GM19023 (cell line): ENCODE measurements around the gene SNRNP25.
"Not testable (repeated sequence)": the region's sequence is repeated elsewhere in the genome, so short reads cannot be mapped to it uniquely, and the experiment has no call there.

Experiments used
- ATAC-seq: cut with Tn5 transposase; IDR thresholded peaks from one replicate; pipeline ENCODE4 v1.9.1; 2021; ENCODE audit warnings: mild to moderate bottlenecking, moderate library complexity; ENCODE audit not compliant: unreplicated experiment

Gene SNRNP25

DNA sequence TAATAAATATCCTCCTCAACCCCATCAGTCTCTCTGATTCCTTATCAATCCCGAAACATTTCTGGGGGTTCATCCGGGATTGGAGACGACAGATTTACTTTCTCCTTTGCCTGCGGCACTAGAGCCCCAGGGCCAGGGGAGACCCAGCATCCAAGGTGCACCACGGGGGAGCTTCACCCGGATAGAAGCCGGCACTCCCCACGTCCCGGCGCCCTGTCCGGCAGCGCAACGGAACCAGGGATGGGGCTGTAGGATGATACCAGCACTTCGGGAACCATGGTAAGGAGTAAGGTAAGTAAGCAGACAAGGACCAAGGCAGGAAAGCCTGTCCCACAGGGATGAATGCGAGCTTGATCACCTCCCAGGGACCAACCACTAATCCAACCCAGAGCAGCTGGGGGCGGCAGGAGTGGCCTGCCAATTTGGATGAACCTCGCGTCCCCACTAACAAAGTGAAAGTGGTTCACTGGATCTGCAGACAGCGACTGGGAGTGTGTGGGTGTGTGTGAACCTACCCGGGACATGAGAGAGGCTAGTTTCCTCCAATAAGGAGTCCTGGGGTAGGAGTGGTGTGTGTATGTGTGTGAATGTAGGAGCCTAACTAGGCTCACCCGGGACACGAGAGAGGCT lies 12.1 kb upstream of the SNRNP25 start:
- ATAC-seq = no peak

DNA sequence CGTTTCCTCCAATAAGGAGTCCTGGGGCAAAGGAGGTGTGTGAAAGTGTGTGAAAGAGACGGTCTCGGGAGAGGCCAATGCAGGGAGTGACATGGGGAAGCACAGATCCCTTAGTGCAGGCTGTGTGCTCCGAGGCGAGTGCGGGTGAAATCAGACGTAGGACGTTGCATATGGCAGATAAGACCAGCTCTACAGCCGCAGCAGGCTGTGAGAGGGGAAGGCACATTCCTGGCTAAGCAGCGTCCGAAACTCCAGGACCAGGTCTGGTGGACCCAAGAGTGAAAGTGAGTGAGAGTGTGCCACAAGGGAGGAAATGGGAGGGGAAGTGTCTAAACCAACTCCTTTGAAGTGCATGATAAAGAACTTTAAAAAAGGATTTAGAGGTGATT lies 11.6 kb upstream of the SNRNP25 start:
- ATAC-seq = no peak

DNA sequence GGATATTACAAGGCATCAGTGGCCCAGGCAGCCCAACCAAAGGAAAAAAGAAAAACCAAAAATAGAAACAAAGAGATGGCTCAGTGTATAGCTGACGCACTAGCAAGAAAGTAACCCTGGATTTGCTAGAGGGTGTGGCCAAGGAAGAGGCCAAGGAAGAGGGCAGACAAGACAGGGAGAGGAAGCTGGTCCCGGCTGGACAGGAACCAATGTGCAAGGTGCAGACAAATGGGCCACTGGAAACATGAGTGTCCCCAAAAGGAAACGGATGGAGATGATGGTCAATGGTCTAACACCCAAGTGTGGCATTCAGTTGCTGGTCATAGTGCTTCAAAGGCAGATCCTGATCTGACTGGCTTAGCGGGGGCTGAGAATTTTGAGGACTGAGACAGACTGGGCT lies 10.9 kb upstream of the SNRNP25 start:
- no peak for ATAC-seq

DNA sequence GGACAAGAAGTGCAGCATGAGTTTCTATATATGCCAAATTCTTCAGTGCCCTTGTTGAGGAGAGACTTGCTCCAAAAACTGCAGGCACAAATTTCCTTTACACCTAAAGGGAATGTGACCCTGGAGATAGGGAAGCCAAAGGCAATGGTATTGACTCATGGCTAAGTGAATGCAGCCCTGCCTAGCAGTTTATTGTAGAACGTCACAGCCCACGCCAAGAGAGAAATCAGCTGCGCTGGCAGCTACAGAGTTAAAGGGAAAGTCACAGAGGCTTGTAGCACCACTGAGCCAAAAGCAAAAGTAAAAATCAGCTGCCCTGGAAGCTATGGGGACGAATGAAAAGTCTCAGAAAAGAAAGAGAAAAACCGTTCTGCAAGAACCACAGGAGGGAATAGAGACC lies 10.3 kb upstream of the SNRNP25 start:
- ATAC-seq = no peak

DNA sequence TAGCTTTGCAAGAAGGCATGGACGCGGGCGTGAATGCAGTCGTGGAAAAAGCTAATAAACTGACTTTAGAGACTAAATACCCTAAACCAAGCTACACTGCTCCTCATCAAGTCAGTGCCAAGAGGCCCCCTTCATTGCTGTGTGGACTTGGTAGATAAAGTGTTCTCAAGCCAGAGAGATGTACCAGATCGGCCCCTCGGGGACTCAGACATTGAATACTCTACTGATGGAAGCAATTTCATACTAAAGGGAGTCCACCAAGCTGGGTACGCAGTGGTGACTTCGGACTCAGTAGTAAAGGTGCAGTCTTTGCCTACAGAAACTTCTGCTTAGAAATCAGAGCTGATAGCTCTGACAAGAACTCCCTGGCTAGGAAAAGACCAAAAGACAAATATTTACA lies 9.0 kb upstream of the SNRNP25 start:
- ATAC-seq = no peak

DNA sequence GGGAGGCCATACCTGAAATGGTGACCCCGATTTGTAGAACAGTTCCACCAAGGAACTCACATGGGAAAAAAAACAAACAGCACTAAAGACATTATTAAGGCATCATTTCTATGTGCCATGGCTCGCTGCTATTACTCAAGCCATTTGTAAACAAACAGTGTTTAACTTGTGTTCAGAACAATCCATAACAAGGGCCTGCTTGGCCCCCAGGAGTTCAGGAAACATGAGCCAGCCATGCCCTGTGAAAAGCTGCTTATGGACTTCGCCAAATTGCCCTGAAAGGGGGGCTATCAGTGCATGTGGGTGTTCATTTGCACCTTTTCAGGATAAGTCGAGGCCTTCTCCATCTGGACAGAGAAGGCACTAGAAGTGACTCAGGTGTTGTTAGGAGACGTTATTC lies 8.2 kb upstream of the SNRNP25 start:
- no peak for ATAC-seq

DNA sequence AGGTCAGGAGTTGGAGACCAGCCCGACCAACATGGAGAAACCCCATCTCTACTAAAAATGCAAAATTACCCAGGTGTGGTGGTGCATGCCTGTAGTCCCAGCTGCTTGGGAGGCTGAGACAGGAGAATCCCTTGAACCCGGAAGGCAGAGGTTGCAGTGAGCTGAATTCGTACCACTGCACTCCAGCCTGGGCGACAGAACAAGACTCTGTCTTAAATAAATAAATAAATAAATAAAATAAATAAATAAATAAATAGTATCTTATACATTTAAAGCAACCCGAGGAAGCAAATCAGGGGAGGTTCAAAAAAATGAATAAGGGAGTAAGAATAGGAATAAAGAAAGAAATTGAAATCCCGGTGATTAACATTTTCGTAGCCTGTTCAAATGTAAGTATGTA lies 7.1 kb upstream of the SNRNP25 start:
- not testable (repeated sequence) for ATAC-seq

DNA sequence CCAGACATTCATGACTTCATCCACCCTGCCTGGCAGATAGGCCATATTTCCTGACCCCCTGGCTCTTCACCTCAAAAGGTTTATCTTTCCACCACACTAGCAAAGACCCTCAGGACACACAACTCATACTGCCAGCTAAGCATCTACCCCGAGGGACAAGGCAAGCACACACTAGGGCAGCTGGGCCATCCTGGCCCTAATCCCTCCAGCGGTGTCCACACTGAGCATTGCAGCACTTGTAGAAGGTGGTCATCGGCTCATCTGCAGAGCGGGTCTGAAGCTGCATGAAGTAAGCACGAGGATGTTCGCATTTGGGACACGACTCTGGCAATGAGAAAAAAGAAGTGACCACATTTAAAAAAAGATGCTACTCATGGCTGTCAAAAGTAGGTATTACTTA lies 6.4 kb upstream of the SNRNP25 start:
- no peak for ATAC-seq

DNA sequence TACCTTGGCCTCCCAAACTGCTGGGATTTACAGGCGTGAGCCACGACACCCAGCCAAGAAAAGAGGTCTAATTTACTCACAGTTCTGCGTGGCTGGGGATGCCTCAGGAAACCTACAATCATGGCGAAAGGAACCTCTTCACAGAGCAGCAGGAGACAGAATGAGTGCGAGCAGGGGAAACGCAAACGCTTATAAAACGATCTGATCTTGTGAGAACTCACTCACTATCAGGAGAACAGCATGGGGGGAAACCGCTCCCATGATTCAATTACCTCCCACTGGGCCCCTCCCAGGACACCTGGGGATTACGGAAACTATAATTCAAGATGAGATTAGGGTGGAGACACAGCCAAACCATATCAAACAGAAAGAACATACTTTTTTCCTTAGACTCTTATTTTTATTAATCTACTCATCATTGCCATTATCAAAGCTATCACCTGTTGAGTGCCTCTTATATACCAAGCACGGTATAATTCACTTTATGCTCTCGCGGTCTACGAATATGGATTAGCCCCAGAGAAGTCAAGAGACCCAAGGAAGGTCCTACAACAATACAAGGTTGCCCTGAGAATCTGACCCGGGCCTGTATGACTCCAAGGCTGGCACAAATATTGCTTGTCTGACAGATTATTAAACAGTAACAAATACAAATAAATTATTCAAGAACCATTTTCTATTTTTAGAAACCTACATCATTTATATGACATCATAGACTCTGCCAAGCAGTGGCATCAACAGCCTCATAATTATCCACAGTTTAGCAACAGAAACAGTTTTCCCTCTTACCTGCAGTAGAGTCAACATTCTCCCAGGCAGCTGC lies 2.6 kb upstream of the SNRNP25 start:
- ATAC-seq = no peak

DNA sequence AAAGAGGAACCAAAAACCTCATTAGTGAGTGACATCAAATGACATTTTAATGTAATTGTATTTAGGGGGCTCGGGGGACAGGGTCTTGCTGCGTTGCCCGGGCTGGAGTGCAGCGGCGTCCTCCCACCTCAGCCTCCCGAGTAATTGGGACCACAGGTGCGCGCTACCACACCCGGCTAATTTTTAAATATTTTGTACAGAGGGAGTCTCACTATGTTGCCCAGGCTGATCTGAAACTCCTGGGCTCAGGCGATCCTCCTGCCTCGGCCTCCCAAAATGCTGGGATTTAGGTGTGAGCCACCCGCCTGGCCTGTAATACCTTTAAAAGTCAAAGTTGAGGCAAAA lies 581 bp downstream of the SNRNP25 start:
- no peak for ATAC-seq

DNA sequence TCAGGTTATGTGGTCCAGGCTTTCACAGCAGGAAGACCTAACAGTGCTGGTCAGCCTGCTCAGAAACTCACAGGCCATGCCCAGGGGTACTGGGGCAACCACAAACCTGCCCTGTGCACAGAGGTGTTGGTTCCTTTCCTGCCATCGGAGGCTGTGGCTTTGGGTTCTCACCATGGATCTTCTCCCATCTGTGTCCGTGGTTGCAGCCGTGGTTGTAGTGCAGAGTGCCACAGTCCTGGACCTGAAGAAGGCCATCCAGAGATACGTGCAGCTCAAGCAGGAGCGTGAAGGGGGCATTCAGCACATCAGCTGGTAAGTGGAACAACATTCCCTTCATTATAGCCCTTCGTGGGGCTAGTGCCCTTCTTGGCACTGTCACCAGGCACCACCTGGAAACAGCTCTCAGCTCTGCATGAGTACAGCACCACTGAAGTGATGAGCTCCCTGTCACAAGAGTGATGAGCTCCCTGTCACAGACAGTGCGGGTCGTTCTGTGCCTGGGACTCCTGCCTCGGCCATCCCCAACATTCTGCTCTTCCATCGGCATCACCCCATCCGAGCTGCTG lies 2.0 kb downstream of the SNRNP25 start:
- no peak for ATAC-seq

DNA sequence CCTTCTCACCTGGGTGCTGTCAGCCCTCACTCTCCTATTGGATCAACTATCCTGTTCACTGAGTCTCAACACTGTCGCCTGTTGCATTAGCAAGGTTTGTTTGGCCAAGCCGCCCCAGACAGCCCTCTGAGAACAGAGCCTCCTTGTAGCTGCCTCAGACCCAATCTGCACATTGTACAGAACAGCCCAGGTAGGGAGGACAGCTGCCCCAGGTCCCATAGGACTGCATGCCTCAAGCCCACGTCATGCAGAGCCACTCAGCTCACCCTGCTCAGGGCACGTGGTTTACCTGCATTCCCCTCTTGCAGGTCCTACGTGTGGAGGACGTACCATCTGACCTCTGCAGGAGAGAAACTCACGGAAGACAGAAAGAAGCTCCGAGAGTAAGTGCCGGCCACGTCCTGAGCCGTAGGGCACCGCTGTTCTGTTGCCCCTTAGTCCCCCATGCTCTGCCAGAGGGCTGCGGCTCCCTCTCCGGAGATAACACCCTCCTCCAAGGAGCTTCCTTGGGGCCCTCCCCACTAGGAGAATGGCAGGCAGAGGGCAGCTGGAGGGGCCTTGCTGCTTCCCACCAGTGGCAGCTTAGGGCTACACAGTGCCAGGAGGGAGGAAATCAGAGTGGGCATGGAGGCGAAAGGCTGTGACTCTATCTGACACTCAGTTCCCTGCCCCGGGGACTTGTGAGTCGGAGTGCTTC lies 2.8 kb downstream of the SNRNP25 start:
- no peak for ATAC-seq

DNA sequence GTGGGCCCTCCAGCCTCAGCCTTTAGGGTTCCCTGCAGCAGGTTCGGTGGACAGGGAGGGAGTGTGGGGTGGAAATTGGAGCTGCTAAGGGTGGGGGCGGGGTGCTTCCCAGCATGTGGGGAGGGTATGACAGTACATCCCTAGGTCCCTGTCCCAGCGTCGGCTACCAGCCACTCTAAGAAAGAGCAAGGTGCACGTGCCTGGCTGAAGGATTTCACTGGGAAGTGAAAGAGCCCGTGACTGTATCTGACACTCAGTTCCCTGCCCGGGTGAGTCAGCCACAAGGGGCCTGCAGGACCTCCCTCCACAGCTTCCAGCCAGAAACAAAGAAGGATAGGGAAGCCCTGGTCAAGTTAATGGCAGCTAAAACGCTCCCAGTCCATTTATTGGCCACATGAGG lies 4.1 kb downstream of the SNRNP25 start:
- no peak for ATAC-seq

DNA sequence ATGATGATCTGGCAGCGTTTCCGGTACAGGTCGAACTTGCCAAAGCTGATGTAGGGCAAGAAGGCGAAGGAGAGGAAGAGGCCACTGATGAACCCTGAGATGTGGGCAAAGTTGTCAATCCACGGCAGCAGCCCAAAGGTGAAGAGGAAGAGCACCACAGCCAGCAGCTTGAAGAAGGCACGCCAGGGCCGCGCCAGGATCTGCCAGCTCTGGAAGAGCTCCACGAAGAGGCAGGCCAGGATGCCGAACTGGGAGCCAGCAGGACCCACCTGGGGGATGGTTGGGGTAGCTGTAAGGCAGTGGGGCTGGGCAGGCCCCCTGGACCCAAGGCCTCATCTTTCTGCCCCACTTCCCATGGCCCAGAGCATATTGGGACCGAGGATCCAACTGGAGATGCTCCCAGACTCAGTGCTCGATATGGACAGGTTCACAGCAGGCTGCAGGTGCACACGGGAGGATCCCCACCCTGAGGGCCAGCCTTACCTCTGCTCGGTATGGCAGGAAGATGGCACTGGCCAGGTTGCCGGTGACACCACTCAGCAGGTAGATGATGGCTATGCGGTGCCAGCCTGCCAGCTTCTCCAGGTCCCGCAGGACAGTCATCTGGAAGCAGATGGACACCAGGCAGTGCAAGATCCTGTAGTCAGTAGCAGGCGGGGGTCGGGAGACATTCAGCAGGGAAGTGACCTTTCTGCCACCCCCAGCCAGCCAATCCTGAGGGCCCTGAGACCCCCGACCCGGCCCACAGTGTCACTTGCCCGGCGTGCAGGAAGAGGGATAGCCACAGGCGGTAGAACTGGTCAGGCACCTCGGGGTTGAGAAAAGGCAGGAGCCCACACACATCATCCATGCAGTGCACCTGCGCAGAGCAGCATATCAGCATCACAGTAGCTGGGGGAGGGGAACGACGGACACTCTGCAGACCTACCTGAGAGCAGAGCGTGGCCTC lies 5.1 kb downstream of the SNRNP25 start:
- ATAC-seq = no peak

DNA sequence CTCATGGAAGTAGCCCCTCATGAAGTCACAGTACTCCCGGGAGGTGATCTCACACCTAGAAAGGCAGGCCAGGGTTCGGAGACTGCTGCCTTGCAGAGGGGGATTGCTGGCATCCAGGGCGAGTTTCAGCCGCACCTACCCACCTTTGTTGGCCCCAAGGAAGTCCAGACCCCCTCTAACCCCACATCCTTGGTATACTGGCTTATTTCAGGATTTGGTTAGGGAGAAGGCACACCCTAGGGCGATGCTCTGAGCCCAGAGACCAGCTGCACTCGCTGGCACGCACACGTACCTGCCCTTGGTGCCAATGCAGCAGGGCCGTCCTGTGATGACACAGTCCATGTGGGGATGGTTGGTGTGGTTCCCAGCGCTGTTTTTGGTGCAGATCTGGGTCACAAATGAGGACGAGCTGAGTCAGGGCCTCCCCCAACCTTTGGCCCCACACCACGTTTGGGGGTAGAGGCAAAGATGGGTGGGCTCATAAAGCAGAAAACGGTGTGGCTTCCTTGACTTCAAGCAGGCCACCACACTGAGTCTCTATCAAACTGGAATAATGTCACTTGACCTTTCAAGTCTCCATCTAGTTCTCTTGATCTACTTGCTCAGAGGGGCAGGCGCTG lies 5.9 kb downstream of the SNRNP25 start:
- no peak for ATAC-seq

DNA sequence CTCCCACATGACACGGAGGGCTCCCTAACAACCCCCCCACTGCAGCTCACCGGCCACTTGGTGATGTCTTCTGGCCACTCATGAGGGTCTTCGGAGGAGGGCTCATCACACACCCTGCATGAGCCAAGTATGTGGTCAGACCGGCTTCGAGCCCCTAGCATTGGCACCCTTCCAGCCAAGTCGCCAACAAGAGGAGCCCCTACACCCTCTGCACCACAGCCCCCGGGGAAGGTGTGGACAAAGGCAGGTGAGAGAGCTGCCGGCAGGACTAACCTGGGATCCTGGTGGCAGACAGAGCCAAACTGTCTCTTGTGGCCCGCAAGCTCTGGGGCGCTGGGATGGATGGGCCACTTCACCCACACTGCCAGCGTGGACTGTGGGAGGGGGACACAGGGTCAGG lies 6.5 kb downstream of the SNRNP25 start:
- ATAC-seq = no peak

DNA sequence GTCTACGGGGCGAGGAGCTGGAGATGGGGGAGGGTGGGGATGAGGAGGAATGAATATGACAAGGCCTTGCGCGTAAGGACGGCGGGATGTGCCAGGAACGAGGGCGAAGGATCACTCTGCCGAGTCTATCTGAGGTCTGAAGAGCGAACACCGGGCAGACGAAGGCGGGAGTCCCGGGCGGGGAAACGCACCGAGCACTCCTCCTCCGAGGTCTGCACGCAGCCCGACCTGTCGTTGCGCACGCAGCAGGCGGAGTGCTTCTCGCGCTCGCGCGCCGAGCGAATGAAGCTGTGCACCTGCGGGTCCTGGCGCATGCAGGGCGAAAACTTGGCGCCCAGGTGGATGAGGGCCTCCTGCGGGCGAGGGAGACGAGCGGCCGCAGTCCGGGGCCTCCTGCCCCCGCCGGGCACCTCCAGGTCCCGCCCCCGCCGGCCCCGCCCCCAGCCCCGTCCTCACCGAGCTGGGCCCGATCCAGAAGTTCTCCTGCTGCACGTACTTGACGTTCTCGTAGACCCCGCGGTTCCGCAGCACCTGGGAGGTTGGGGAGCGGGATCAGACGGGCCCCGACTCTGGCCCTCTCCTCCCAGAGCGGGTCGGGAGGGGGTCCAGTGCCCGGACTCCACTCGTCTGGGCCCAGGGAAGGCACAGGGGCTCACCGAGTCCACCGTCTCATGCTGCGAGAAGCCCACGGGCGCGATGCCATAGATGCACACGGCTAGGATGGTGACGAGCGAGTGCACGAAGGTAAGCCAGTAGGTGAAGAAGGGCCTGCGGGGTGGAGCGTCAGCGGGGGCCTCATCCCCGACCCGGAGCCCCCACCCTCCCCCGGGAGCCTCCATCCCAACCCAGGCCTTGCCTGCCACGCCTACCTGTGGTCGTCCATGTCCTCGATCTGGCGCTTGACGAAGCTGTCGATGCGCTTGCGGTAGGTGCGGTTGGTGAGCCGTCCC lies 7.6 kb downstream of the SNRNP25 start:
- ATAC-seq = no peak

DNA sequence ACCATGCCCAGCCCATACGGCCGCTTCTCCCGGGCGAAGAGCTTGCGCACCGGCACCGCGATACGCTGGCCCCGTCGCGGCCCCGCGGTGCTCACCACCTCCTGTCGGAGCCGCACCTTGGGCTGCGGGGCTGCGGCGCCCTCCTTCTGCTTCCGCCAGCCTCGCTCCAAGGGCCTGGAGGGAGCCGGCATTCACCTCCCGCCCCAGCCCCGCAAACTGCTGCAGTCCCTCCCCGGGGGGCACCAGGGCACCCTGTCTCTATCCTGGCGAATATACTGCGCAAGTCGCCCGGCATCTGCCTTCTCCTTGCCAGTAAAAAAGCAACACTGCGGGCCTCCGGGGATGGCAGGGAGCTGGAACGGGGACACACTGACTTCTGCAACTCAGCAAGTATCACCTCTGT lies 8.3 kb downstream of the SNRNP25 start:
- ATAC-seq = no peak

DNA sequence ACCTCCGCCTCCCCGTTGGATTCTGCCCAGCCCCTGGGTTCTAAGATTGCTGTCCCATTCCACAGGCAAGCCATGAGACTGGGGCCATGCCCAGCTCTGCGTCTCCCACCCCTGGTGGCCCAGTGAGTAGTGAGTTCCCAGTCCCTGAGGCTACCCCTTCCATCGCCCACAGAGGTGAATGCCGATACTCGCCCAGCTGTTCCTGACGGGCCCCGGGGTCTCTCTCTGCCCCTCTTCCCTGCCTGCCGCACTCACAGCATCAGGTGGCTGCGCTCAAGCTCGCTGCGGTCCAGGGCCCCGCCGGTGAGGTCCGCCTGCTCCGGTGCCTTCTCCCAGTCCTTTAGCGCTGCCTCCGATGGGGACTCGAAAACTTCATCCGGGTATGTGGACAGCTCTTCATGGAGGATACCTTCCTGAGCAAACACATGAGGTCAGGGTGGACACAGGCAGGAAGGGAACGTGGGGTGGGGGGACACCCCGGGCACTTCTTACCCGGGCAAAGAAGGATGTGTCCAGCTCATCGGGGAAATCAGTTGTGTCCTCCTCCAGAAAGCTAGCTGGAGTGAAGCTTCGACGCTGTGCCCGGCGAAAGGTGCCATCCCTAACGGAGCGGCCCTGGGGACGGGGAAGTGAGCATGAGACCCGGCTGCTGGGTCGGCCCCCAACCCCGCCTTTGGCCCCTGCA lies 8.8 kb downstream of the SNRNP25 start:
- no peak for ATAC-seq
